DMS114 treated with DMSO at 0.1 percent for 48 hours (cell line): Measurements from ENCODE around the gene NCF1.
"Not testable (repeated sequence)": the region's sequence is repeated elsewhere in the genome, so short reads cannot be mapped to it uniquely, and the experiment has no call there.

Experiments
- DNase-seq: peaks from one replicate; lab custom pipeline; 2025; ENCODE audit not compliant: unreplicated experiment; lab: John Stamatoyannopoulos, UW

Gene NCF1

DNA sequence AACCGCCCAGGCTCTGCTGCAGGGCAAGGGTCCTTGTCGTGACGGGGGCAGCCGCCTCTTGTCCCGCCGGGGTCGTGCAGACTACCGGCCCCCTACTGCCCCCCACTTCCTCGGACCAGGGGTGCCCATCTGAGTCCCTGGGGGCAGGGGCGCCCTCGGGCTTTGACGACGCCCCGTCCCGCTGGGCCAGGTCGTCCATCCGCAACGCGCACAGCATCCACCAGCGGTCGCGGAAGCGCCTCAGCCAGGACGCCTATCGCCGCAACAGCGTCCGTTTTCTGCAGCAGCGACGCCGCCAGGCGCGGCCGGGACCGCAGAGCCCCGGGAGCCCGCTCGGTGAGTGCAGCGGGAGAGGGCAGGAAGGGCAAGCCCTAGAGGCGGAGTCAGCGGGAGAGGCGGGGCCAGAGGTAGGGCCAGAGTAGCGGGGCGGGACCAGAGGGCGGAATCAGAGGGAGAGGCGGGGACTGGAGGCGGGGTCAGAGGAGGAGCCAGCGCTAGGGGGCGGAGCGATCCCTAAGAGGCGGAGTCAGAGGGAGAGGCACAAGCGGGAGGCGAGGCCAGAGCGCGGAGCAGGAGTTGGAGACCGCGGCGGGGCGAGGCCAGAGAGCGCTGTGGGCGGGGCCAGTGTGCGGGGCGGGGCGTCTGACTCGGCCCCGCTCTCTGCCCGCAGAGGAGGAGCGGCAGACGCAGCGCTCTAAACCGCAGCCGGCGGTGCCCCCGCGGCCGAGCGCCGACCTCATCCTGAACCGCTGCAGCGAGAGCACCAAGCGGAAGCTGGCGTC lies 14.7 kb downstream of the NCF1 start:
- DNase-seq: peak; percentile 54

GRCh38 chr7:74789200-74789736 lies 15.5 kb downstream of the NCF1 start:
- DNase-seq: not testable (repeated sequence)

GRCh38 chr7:74797848-74798622 lies 24.2 kb downstream of the NCF1 start:
- not testable (repeated sequence) for DNase-seq

DNA sequence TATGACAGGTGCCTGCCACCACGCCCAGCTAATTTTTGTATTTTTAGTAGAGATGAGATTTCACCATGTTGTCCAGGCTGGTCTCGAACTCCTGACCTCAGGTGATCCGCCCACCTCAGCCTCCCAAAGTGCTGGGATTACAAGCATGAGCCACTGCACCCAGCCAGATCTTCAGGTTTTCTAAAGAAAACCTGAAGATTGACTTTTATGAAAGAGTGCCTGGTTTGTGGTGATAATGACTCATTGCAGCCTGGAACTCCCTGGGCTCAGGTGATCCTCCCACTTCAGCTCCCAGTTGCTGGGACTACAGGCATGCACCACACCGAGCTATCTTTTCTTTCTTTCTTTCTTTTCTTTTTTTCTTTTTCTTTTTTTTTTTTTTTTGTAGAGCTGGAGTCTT lies 24.8 kb downstream of the NCF1 start:
- not testable (repeated sequence) for DNase-seq

DNA sequence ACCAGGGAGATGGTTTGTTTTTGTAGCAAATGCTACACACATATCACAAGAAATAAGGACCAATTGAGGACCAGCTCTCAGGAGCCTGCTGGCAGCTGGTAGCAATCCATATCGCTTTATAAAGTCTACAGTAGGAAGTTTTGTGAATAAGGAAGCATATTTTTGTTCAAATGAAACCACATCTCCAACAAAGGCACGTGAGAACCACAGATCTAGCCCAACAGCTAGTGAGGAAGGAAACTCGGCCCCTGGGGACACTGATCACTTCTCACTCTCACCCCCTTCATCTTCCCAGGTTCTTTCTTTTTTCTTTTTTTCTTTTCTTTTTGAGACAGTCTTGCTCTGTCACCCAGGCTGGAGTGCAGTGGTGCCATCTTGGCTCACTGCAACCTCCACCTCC lies 42.1 kb downstream of the NCF1 start:
- not testable (repeated sequence) for DNase-seq

- not testable (repeated sequence) for DNase-seq
Measured at GRCh38 chr7:74820146-74820805, 46.5 kb downstream of the NCF1 start.

DNA sequence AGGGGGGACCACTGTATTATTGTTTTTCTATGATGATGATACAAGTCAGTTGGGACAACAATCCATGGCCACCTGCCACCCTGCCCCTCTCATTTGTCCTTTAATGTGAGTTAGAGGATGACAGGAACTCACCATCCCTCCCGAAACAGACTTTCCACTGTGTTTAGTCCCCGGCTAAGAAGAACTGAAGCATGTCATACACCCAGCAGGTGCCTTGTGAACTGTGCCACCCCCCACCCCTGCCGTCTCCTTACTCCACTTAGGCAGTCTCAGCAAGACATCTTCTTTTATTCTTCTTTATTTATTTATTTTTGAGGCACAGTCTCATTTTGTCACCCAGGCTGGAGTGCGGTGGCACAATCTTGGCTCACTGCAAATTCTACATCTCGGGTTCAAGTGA lies 47.4 kb downstream of the NCF1 start:
- DNase-seq: not testable (repeated sequence)

DNA sequence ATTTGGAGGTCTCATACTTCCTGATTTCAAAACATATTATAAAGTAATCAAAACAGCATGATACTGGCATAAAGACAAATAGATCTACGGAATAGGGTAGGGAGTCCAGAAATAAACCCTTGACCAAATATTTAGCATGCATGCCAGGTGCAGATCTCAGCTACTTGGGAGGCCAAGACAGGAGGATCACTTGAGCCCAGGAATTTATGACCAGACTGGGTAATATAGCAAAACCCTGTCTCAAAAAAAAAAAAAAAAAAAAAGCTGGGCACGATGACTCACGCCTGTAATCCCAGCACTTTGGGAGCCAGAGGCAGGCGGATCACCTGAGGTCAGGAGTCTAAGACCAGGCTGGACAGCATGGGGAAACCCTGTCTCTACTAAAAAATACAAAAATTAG lies 56.1 kb downstream of the NCF1 start:
- DNase-seq: not testable (repeated sequence)

DNA sequence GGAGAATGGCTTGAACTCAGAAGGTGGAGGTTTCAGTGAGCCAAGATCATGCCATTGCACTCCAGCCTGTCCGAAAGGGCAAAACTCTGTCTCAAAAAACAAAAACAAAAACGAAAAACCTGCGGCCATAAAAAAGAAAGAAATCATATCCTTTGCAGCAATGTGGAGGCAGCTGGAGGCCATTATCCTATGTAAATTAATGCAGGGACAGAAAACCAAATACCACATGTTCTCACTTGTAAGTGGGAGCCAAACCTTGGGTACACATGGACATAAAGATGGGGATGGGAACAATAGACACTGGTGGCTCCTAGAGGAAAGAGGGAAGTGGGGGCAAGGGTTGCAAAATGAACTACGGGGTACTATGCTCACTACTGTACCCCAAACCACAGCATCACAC lies 56.6 kb downstream of the NCF1 start:
- not testable (repeated sequence) for DNase-seq
